Upper lobe of left lung (tissue), 6 donors: ENCODE results near the gene P2RY6. TPM values are rescaled to one million over a fixed set of nuclear protein-coding genes. Genes with fewer than 3 reads are reported as not detected.
A peak's percentile ranks its signal among the peaks of the same experiment; 100 is the strongest.

Experiments
- ATAC-seq, 2 donors: fragments of 200-7000 bp; cut with Tn5 transposase; one replicate each; pipeline ENCODE4 v1.9.1; 2022; ENCODE audit warnings: mild to moderate bottlenecking in 2 of 2, moderate library complexity in 2 of 2; ENCODE audit not compliant: low FRiP score in 2 of 2
- DNase-seq, 2 donors: peaks; one replicate each; pipeline ENCODE4 v3.0.0-alpha.2; 2019 to 2020
- H3K27ac ChIP-seq, 4 donors: fragments of 200-600 bp; sonication (generic); one replicate each; pipeline ENCODE4 v1.5.1; 2016 to 2019
- H3K27me3 ChIP-seq, 4 donors: fragments of 200-600 bp; sonication (generic); one replicate each; pipeline ENCODE4 v1.5.1; 2017 to 2019
- H3K36me3 ChIP-seq, 4 donors: fragments of 200-600 bp; sonication (generic); one replicate each; pipeline ENCODE4 v1.5.1; 2016 to 2019
- H3K4me1 ChIP-seq, 4 donors: fragments of 200-600 bp; sonication (generic); one replicate each; pipeline ENCODE4 v1.5.1; 2018 to 2019
- H3K4me3 ChIP-seq, 4 donors: fragments of 200-600 bp; sonication (generic); one replicate each; pipeline ENCODE4 v1.5.1; 2017 to 2019; ENCODE audit warnings: mild to moderate bottlenecking in 2 of 4, moderate library complexity in 1 of 4
- H3K9me3 ChIP-seq, 4 donors: fragments of 200-600 bp; sonication (generic); one replicate each; pipeline ENCODE4 v1.5.1; 2018 to 2019
- EP300 ChIP-seq, 4 donors: sonication (generic); formaldehyde crosslinking; IDR thresholded peaks; one replicate each; pipeline ENCODE4 v1.5.1; 2017; ENCODE audit warnings: antibody characterized with exemption in 4 of 4, control low read depth in 2 of 4
- POLR2A ChIP-seq, 4 donors: fragments of 450-650 bp; IDR thresholded peaks; one replicate each; pipeline ENCODE4 v1.5.1; 2016 to 2017; ENCODE audit warnings: antibody characterized with exemption in 4 of 4, mild to moderate bottlenecking in 2 of 4
- POLR2AphosphoS5 ChIP-seq, 2 donors: sonication (generic); formaldehyde crosslinking; IDR thresholded peaks; one replicate each; pipeline ENCODE4 v1.5.1; 2017; ENCODE audit warnings: antibody characterized with exemption in 2 of 2
- WGBS, 2 donors: methylation state at CpG; one replicate each; pipeline ENCODE4 v1.1.5; 2017 to 2018; 5-methylcytosine and 5-hydroxymethylcytosine counted together
- total RNA-seq, 6 donors: library from RNA; depleted of rRNA in 4 of 6; stranded (reverse); fragments of >200 nt in 4 of 6; gene quantifications; one replicate each; pipeline versions ENCODE4 v1.1.0 to v1.2.1, GENCODE V29; 2016 to 2021
- TF ChIP-seq, protein P1 (sequence below), 6 experiments: fragments of 450-650 bp in 4 of 6; fragments of 200-600 bp in 2 of 6; sonication (generic) in 2 of 6; IDR thresholded peaks; one replicate each; pipeline ENCODE4 v1.5.1; 2016 to 2019; ENCODE audit warnings: antibody characterized with exemption in 6 of 6
- donor health status: DM: no; HTN: no; CAD: no; lungs with moderate emphysema.
- donor health status: DM: no; HTN: yes; CAD: no; lungs with severe emphysema.

P2RY6 gene
- 1 to 10 TPM in 3 of 6 donors, under 1 TPM in 2, not detected in 1; 0.30 to 5.3 (median 1.4) TPM for total RNA-seq

DNA sequence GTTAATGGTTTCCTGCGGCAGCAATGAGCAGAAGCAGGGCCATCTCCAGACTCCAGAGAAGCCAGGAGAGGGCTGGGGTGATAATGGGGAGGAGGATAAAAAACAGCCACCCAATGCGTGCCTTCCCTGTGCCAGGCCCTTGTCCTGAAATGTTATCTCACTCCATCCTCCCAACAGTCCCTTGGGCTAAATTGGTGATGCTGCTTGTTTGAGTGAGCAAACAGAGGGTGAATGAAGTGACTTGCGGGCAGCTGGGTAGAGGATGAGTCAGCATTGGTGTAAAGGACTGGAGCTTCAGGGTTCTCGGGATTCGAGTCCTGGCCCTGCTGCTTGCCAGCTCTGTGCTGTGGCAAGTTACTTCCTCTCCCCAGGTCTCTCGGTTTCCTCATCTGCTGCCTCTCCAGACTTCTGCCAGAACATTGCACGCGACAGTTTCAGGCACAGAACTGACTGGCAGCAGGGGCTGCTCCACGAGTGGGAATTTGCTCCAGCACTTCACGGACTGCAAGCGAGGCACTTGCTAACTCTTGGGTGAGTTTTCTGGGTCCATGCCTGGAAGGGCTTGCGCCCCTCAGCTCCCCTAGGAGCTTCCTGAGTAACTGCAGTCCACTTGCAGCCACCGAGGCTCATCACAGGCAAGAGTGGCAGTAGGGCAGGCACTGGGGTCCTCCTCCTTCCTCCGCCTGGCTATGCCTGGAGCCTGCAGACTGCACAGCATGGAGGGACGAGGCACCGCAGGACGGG, at the start of gene P2RY6:
P2RY6 (plus strand) TSS at position 403 of the 744 bp plus-strand sequence. CDS start 24,181 bp downstream, outside the sequence.
- DNase-seq, result peak in 1 of 2 donors; percentile 74
- 74 to 78% methylated on average over 13 to 17 of the region's 17 CpGs for WGBS, 2 donors
- Histone ChIP-seq H3K27ac (peak within 1 kb of the TSS in 1 of 4 donors; percentile 50), H3K27me3 (no peaks in the 10 kb centered on the region), H3K4me3 (no peak within 1 kb of the TSS), H3K9me3 (no peaks in the 10 kb centered on the region), H3K4me1 (peaks cover 13 to 37% (median 22%) of the 10 kb centered on the region in 4 donors), H3K36me3 (no peaks in the 10 kb centered on the region)
- peak; percentile 32 to 80 for ATAC-seq
- TF ChIP-seq, protein P1, sequence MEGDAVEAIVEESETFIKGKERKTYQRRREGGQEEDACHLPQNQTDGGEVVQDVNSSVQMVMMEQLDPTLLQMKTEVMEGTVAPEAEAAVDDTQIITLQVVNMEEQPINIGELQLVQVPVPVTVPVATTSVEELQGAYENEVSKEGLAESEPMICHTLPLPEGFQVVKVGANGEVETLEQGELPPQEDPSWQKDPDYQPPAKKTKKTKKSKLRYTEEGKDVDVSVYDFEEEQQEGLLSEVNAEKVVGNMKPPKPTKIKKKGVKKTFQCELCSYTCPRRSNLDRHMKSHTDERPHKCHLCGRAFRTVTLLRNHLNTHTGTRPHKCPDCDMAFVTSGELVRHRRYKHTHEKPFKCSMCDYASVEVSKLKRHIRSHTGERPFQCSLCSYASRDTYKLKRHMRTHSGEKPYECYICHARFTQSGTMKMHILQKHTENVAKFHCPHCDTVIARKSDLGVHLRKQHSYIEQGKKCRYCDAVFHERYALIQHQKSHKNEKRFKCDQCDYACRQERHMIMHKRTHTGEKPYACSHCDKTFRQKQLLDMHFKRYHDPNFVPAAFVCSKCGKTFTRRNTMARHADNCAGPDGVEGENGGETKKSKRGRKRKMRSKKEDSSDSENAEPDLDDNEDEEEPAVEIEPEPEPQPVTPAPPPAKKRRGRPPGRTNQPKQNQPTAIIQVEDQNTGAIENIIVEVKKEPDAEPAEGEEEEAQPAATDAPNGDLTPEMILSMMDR (IDR thresholded peaks at IDR 0.05), result no peak
- no peak for TF ChIP-seq POLR2AphosphoS5 (IDR thresholded peaks at IDR 0.05)
- no peak for TF ChIP-seq EP300 (IDR thresholded peaks at IDR 0.05)
- TF ChIP-seq POLR2A (IDR thresholded peaks at IDR 0.05), result peak in 1 of 4 donors; percentile 31

- H3K9me3 ChIP-seq, result no peaks in the 10 kb centered on the region
- no peaks in the 10 kb centered on the region for H3K27me3 ChIP-seq
- H3K4me1 ChIP-seq, result peaks cover 6 to 38% (median 24%) of the 10 kb centered on the region in 4 donors
- WGBS, 2 donors, result 74 to 77% methylated on average over 10 of the region's 10 CpGs
- DNase-seq (no peak), ATAC-seq (no peak)
- H3K4me3 ChIP-seq, result no peak overlapping the region
- no peaks in the 10 kb centered on the region for H3K36me3 ChIP-seq
- TF ChIP-seq, protein P1 (IDR thresholded peaks at IDR 0.05), result no peak
- TF ChIP-seq POLR2A (IDR thresholded peaks at IDR 0.05), result no peak
- no peak for TF ChIP-seq POLR2AphosphoS5 (IDR thresholded peaks at IDR 0.05)
- TF ChIP-seq EP300 (IDR thresholded peaks at IDR 0.05), result no peak
- H3K27ac ChIP-seq, result peak overlapping the region in 3 of 4 donors; percentile 6 to 58 (median 49)
Measured at GRCh38 chr11:73223998-73224730, 48.0 kb upstream of the P2RY6 start.

DNA sequence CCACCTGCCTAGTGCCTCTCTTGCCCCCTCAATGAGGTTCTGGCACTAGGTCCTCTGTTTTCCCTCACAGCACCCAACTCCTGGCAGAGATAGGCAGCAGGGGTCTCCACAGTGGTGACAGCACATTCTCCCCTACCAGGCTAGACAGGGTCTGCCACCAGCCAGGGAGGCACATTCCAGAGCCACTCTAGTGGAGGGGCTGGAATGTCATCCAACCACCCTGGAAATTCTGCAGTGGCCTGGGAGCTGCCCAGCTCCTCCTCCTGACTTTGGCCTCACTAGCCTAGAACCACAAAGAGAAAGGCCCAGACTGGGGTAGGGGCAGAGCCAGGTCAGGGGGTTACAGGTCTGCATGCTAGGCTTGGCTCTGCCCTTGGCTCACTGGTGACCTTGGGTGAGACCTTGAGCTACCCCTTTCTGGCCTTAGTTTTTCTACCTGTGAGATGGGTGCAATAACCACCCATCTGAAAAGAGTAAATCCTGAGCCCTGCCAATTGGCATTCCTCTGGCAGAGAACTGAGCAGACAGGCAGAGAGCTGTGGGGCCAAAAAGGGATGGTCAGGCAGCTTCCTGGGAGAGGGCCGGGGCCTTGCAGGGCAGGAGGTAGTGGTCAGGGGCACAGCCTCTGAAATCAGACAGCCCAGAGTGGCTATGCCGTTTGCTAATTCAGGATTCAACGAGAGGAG, 47.0 kb upstream of the P2RY6 start:
- H3K27me3 ChIP-seq, result no peaks in the 10 kb centered on the region
- peak overlapping the region in 2 of 4 donors; percentile 49 to 58 for H3K27ac ChIP-seq
- peak in 1 of 2 donors; percentile 59 for DNase-seq
- WGBS, 2 donors, result 40 to 79% methylated on average over 1 to 3 of the region's 3 CpGs
- no peak for ATAC-seq
- H3K4me3 ChIP-seq, result no peak overlapping the region
- H3K4me1 ChIP-seq, result peaks cover 8 to 32% (median 19%) of the 10 kb centered on the region in 4 donors
- H3K36me3 ChIP-seq, result no peaks in the 10 kb centered on the region
- TF ChIP-seq, protein P1 (IDR thresholded peaks at IDR 0.05), result no peak
- TF ChIP-seq EP300 (IDR thresholded peaks at IDR 0.05), result no peak
- no peak for TF ChIP-seq POLR2A (IDR thresholded peaks at IDR 0.05)
- H3K9me3 ChIP-seq, result no peaks in the 10 kb centered on the region

- Histone ChIP-seq H3K4me1 (peaks cover 8 to 34% (median 19%) of the 10 kb centered on the region in 4 donors), H3K4me3 (no peak overlapping the region), H3K9me3 (no peaks in the 10 kb centered on the region), H3K27ac (peak overlapping the region in 2 of 4 donors; percentile 36 to 58), H3K36me3 (no peaks in the 10 kb centered on the region), H3K27me3 (no peaks in the 10 kb centered on the region)
- DNase-seq, result no peak
- ATAC-seq, result no peak
- WGBS, 2 donors, result 89 to 94% methylated on average over 7 of the region's 7 CpGs
- no peak for TF ChIP-seq EP300 (IDR thresholded peaks at IDR 0.05)
- TF ChIP-seq, protein P1 (IDR thresholded peaks at IDR 0.05), result no peak
- TF ChIP-seq POLR2AphosphoS5 (IDR thresholded peaks at IDR 0.05), result no peak
- TF ChIP-seq POLR2A (IDR thresholded peaks at IDR 0.05), result no peak
Measured at GRCh38 chr11:73225851-73226250, 46.3 kb upstream of the P2RY6 start.
